HG02884 (cell line): ENCODE data around the gene IGSF21.

ENCODE experiments used
- ATAC-seq: cut with Tn5 transposase; IDR thresholded peaks from one replicate; pipeline ENCODE4 v1.9.1; 2021; ENCODE audit warnings: mild to moderate bottlenecking, moderate library complexity; ENCODE audit not compliant: unreplicated experiment

IGSF21 gene

DNA sequence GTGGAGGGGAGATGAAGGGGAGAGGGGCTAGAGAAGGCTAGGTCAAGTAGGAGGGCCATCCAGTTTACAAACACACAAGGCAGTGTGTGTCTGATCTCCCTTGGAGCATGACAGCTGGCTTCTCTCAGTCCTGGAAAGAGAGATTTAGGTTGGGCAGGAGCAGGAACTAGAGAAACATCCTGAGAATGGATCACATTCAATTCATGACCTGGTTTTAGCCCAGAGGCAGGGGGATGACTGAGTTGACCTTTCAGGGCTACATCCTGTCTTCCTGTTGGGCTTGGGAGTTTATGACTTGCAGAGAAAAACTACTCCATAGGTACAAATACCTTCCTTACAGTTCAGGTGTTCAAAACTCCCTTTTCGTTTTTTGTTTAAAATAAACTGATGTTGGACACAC, 97.0 kb downstream of the IGSF21 start:
- no peak for ATAC-seq

- no peak for ATAC-seq
Measured at GRCh38 chr1:18205319-18205718, 97.7 kb downstream of the IGSF21 start.

DNA sequence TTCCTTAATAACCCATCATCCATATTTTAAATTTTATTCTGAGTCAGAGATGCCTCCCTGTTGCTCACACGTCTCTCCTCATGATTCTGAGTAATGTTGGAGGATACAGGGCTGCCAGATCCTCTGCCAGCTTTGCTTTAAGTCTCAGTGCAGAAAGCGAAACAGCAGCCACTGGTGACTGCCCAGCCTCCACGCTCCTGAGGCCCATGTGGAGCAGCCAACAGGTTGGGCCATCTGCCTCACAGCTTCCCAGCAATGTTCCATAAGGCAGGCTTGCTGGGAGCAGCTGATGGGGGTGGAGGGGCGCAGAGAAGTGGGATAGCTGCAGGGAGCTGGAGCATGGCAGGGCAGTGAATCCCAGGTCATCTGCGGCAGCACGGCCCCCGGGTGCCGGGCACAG, 104.2 kb downstream of the IGSF21 start:
- ATAC-seq = no peak

DNA sequence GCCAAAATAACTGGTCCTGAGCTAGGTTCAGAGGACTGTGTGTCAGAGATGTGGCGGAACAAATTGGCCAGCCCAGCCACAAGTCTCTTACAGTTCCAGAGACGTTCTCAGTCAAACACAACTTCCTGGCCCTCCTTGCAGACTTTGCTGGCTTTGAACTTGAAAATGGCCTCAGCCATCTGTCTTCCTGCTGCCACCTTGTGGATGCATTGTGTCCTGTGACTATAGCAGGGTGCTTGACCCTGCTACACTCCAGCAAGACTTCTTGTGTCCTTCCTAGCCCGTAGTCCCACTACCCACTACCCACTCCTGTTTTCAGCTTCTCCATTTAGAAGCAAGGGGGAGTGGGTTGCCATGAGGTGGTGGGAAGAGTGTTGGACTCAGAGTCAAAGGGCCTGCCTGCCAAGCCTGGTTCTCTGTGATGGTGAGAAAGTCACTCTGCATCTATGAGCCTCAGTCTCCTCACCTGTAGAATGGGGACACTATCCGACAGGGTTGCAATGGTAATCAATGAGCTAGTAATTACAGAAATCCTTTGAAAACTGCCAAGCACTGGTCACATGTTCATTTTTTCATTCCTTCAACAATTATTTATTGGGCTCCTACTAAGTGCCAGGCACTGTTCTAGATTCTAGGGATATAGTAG, 109.9 kb downstream of the IGSF21 start:
- no peak for ATAC-seq

GRCh38 chr1:18229625-18230024, 122.0 kb downstream of the IGSF21 start:
- ATAC-seq = no peak

- ATAC-seq = no peak
Measured at GRCh38 chr1:18230321-18230720, 122.7 kb downstream of the IGSF21 start.

GRCh38 chr1:18230840-18231239, 123.2 kb downstream of the IGSF21 start:
- no peak for ATAC-seq

- no peak for ATAC-seq
Measured at GRCh38 chr1:18232052-18232451, 124.5 kb downstream of the IGSF21 start.

DNA sequence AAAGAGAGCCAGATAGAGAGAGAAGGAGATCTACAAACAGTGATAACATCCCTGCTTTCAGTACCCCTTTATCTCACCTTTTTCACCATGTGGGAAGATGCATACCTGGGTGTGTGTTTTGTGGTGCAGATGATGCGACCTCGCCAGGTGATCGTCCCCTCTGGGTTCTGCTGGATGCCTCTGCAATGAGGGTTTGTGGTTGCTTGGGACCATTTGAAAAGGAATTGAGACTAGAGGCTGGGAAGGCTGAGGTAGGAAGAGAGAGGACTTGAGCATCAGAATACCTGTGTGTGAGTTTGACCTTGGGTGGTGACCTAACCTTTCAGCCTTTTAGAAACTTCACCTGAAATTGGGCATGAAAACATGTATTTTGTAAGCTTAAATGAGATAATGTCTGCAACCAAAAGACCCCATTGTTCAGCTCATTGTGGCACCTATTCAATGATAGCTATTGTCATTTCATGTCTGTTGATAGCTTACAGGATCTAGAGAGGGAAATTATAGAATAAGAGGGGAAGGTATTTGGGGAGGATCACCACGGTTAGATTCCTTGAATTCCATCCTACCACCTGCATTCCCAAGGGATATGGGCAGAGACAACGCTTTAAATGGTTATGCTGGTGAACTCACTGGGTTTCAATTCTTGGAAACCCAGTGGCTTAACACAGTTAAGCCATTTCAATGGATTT, 125.7 kb downstream of the IGSF21 start:
- ATAC-seq = no peak

GRCh38 chr1:18234790-18235242, 127.2 kb downstream of the IGSF21 start:
- ATAC-seq = no peak

GRCh38 chr1:18237371-18237770, 129.8 kb downstream of the IGSF21 start:
- ATAC-seq = no peak

GRCh38 chr1:18238190-18238589, 130.6 kb downstream of the IGSF21 start:
- ATAC-seq = no peak

DNA sequence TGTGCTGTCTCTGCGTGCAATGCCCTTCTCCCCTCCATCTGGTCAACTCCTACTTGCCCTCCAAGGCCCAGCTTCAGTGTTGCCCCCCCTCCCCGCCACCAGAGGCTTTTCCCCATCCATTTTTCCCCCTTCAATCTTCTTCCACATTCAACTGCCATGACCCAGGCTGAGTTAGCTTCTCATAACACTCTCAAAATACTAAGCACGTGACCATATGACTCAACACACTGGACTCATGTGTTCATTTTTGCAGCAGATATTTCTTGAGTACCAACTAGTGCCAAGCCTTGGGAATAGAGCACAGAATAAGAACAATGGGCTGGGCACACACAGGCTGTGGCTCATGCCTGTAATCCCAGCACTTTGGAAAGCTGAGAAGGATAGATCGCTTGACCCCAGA, 132.1 kb downstream of the IGSF21 start:
- ATAC-seq = no peak

DNA sequence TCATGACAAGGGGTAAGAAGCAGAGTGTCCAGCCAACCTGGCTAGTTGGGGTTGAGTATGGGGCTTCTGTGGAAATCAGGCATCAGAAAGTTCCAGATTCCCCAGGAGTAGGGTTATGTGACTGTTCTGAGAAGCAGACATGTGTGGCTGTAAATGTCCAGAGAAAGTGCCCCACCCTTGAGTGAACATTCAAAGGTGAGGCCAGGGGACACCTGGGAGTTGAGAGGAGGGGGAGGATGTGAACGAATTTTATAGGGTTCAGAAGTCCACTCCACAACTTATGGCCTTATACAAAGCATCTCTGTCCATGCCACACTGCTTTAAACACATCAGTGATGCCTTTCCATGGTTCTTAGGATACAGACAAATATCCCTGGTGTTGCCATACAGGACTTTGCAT, 133.3 kb downstream of the IGSF21 start:
- no peak for ATAC-seq

- no peak for ATAC-seq
Measured at GRCh38 chr1:18241891-18242290, 134.3 kb downstream of the IGSF21 start.

DNA sequence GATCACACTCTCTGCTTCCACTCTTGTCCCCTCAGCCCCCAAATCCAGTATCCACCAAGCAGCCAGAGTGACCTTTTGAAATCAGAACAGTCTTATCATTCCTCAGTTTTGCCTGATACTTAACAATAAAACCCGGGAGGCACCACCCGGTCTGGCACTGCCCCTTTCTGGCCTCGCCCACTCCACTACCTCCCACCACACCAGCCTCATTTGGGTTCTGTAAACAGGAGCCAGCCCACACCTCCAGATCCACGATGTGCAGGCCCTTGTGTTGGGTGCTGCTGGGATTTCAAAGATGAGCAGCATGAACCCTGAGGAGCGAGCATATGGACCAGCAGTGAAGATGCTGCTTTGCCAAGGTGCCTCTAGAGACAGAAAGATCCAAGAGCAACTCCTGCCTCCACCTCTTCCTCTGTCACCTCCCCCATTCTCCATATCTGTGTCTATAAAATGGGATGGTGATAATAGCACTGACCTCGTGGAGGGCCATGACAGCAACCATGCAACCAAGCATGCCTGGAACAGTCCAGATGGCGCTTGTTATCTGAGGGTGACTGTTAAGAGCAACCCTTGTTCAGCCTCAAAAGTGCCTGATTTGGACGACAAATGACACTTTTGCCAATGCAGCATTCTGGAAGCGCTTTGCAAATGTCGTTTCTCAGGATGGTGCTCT, 136.0 kb downstream of the IGSF21 start:
- no peak for ATAC-seq

DNA sequence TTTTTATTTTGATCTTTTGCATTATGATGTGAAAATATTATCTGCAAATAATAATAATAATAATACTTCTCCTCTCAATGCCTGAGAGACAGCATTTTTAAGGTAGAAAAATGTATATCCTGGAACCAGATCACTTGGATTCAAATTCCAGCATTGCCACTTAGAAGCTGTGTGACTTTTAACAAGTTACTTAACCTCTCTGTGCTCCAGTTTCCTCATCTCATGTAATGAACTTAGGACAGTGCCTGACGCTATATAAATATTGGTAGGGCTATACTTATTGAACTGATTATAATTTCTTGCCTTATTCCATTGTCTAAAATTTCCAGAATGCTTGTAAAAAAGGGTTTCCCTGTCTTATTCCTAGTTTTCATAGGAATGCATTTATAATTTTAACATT, 137.2 kb downstream of the IGSF21 start:
- no peak for ATAC-seq

DNA sequence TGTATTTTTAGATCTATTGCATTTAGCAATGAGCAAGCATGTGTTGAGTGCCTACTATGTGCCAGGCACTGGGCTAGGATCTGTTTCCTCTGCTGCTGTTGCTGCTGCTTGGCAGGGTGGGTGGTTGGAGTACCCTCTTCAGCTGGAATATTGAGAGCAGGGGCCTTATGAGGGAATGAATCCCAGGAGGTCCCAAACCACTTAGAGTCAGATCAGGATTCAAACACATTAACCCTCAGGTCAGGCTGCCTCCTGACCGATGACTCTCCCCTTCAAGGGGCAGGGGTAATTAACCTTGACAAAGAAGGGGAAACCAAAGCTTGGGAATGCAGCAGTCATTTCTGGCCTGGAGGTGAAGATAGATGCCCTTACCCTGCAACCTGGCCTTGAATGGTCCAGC, 138.0 kb downstream of the IGSF21 start:
- ATAC-seq = no peak

DNA sequence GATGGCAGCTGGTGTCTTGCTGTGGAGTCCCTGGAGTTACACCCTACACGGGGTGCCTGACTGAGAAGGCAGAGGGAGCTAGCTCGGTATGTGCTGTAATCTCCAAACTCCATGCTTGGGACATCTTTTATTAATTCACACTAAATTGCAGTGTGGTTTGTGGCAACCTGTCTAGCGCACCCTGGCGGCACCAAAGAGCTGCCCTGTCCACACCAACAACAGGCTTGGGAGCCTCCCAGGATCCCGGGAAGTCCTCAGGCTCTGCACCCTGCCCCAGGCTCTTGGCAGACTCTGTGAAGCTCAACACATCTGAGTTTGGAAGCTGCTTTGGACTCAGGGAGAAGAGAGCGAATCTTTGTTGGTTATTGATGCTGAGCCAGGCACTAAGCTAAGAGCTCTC, 138.9 kb downstream of the IGSF21 start:
- ATAC-seq = no peak

DNA sequence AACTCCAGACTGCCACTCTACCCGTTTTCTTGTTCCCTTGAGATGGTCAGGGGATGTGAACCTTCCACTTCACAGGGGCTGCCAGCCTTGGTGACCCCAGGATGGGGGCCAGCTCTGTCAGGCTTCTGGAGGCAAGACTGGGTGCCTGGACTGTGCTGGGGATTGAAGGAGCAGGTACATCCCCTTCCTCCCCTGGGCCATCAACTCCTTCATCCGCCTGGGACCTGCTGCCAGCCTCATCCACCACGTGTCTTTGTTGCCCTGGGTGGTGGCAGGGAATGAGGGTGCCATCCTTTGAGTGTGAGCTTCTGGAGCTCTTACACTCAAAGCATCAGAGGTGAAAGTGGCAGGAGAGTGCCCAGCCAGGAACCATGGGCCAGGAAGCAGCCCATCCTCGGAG, 139.6 kb downstream of the IGSF21 start:
- ATAC-seq = no peak

DNA sequence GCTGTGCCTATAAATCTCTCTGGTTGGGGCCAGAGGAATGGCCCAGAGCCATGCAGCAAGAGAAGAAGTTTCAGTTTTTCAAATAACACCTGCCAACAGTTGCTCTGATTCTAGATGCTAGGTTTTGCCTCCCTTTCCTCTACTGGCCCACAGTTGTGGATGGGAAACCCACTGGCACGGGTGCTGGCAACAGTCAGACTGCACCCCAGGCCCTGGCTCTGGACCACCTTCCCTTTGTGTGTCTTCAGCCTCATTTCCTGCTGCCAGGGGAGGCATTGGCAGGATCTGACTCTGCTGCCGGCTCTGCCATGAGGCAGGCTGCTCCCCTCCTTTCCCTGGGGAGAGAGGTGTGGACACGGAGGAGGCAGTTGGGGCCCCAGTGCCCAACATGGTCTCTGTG, 142.0 kb downstream of the IGSF21 start:
- no peak for ATAC-seq

DNA sequence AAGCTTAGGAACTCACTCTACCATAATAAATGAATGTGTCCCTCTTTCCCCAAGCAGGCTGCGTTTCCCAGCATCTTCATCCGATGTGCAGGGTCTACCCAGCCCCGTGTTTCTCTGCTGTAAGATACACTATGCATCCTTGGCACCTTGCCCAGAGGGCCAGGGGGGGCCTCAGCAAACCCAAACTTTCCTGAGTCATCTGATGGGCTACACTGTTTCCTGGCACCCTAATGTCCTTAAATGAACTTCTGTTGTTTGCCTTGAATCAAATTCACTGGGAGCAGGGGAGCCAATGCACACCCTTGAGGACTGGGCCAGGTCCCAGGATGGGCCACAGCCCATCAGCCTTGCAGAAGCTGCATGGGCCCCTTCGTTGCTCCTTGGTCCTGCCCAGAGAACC, 145.5 kb downstream of the IGSF21 start:
- no peak for ATAC-seq
